Measurements from ENCODE around the gene ZNF672.
"Not testable (repeated sequence)": the region's sequence is repeated elsewhere in the genome, so short reads cannot be mapped to it uniquely, and the experiment has no call there.

The ZNF672 gene

DNA sequence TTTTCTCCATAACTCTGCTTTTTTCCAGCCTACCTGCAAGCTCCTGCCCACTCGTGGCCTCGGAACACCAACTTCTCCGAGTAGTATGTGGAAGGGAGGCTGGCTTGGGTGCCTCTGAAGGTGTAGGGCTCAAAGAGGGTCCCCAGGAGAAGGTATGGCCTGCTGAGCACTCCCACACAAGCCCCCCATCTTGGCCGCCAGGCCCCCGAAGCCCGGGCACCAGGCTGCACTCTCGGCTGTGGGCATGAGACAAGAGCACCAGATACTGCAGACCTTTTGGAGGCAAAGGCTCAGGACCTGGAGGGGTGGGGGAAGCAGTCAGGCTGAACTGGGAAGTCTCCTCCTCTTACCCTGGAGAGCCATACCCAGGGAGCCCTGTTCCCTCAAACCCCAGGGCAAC is 19.2 kb downstream of the ZNF672 start:
- DNase-seq = no peak

DNA sequence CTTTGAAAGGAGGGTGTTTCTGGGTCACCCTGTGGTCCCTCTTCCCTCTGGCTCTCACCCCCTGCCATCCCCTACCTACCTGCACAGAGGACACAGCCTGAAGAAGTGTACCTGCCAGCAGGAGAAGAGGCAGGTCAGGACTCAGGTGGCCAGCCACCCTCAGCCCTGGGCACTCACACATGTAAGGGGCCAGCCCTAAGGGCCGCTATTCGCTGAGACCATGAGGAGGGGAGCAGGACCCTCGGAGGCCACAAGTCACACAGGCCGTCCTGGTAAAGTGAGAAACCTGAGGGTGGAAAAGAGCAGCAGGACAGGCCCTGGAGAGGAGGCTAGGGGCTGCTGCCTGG is 19.7 kb downstream of the ZNF672 start:
- no peak for DNase-seq

DNA sequence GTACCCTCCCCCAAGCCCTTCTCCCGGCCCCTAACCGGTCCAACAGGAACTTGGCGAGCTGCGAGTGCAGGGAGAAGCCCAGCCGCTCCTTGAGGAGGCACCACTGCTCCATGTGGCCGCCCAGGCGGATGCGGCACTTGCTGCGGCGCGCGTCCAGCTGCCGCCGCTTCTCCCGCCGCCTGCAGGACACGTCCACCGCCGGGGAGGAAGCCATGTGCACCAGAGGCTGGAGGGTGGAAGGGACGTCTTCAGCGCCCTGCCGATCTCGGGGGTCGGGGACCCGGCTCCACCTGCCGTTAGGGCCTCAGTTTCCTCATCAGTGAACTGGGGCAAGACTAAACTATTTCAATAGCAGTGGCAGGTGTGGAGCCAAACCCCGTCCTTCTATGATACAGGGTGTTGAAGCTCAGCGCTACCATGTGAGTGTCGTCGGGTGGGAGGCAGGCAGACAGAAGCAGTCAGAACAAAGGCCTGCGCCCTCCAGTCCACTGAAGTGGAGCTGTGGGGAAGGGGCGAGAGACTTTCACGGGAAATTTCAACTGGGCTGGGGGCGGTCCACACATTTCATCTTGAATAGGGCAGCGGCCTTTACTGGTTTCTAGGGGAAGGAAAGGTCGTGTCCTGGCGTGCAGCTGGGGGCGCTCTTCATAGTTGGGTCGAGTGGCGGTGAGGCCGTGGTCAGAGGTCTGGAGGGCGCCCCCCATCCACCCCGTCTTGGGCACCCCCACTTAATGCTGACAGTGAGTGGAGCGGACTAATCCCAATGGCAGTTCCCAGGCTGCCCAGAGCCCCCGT is 20.3 kb downstream of the ZNF672 start:
- DNase-seq = peak; percentile 95

DNA sequence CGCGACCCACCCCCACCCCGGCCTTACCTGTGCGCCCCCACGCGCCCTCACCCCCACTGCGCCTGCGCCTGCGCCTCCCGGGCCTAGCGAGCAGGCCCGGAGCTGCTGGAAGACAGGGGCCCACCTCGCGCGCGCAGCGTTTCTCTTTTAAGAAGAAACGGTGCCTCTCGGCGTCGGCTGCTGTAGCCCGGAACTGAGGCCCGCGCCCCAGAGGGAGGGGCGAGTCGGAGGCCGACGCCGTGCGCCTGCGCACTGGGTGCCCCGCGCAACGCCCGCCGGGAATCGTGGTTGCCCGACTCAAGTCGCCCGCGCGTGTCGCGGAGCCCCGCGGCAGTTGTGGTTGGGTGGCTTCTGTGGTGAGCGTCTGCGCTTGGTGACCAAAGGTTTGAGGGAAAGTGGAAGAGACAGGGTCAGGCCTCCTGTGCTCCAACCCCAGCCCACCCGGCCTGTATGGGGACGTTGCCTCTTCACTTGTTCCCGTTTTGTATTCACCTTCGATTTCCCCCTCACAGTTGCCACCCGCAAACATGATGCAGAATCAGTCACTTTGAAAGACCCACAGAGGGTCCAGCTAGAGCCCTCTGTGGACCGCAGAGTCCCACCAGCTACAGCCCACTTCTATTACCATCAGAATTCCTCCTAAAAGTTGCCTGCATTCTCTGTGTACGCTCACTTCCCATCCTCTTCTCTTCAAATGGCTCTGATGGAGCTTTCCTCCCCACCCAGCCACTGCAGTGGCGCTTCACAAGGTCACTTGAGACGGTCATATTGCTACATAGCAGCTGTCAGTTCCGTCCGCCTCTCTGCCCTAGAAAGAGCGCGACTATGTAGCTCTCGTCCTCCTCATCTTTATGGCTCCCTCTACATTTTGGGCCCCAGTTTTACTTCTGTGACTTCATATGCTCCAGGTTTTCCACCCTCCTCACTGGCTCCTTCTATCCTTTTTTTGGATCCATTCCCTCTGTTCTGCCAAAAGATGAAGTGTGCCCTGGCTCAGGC is 21.2 kb downstream of the ZNF672 start, which contains the start of gene ZNF692:
Gene ZNF692 (minus strand): TSS at position 195 of the 999 bp plus-strand sequence. CDS start 776 bp downstream, outside the sequence.
- DNase-seq = peak; percentile 98

DNA sequence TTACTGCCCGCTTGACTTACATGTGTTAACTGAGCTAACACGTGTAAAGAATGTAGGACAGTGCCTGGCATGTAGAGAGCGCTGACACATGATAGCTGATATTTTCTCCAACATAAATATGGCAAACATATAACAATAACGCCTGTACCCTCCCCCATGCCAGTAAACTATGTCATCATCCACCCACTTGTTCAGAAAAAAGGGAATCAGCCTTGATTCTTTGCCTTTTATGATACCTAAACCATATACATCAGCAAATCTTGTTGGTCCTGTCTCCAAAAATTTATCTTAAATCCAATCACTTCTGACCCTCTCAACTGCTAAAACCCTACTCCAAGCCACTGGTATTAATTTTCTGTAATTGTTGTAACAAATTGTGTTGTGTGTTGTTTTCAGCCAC is 22.0 kb downstream of the ZNF672 start:
- DNase-seq = no peak

DNA sequence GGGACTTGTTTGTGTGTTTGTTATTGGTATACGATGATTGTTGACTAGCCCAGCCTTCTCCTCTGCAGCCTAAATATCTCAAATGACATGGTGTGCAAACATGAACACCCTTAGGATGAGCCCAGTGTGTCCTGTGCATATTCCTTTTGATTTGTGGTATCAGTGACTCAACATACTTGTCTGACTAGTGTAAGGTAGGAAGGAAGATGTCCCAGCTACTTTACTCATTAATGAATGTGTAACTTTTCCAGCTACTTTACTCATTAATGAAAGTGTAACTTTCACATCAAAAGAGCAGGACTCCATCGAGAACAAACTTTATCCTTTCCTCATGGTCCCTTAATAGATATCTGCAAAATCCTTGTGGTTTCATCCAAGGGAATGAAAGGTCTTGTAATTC is 23.6 kb downstream of the ZNF672 start:
- no peak for DNase-seq

DNA sequence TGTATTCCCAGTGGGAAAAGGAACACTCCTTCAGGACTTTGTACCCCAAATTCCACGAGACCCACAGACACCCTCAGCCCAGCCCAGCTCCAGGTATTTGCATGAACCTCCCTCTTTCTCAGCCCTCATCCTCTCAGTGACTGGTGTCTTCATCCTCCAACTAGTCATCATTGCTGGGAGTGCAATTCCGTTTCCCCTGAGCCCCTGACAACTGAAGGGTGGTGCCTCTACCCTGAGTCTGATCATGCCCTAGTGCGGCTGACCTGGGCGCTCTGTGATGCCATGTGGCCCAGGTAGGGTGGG is 24.6 kb downstream of the ZNF672 start:
- DNase-seq = no peak

DNA sequence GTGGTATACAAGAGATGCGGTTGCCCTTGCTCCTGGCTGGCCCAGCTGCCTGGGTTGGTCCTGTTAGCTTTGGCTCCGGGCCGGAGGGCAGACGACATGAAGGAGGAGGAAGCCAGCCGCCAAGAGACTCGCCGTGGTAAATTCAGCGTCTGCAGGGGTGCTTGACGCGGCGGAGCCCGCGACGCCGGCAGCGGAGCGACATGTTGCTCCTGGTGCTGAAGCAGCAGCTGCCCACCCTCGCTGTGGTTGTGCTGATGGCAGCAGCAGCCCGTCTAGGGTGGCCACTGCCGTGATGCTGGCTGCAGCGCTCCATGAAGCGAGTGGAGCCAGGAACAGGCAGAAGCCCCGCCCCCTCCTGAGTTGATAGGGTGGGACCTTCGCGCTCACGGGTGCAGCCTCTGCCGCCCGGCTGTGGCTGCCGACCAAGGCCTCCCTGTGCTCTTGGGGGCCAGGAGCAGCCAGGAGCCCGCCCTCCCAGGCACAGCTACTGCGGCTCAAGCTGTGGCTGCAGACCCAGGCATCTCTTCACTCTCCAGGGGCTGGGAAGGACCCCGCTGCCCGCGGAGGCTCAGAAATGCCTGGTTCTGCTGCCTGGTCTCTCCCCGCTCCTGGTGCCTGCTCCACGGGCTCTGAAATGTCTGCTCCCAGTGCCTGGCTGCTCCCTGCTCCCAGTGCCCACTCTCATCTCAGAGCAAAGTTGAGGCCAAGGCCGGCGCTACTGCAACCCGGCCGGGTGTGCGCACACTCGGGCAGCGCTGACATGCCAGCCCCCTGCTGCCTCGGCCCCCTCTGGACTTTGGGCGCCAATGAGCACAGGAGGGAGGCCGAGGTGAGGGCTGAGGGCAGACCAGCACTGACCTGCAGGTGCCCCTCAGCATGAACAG is 25.2 kb downstream of the ZNF672 start:
- DNase-seq = peak; percentile 93

DNA sequence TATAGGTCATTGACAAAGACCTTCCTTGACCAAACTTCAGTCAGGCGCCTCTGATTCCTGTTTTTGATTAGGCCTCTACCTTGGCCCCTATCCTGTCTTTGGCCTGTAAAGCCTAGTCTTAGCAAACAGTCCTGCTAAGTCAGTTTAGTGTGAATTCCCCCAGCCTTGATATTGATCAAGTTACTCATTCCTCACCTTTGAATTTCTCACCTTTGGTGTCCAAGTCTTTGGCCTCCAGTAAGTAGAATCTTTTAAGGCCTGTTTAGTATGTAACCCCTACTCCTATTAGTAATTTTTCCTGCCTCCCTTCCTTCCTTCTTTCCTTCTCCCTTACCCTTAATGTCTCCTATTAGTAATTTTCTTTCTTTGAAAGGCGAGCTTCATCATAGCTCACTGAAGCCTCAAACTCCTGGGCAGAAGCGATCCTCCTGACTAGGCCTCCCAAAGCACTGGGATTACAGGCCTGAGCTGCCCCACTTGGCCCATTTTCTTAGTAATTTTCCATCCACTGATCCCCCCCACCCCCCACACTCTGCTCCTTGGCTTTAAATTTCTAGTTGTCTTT is 33.9 kb downstream of the ZNF672 start:
- DNase-seq = no peak

DNA sequence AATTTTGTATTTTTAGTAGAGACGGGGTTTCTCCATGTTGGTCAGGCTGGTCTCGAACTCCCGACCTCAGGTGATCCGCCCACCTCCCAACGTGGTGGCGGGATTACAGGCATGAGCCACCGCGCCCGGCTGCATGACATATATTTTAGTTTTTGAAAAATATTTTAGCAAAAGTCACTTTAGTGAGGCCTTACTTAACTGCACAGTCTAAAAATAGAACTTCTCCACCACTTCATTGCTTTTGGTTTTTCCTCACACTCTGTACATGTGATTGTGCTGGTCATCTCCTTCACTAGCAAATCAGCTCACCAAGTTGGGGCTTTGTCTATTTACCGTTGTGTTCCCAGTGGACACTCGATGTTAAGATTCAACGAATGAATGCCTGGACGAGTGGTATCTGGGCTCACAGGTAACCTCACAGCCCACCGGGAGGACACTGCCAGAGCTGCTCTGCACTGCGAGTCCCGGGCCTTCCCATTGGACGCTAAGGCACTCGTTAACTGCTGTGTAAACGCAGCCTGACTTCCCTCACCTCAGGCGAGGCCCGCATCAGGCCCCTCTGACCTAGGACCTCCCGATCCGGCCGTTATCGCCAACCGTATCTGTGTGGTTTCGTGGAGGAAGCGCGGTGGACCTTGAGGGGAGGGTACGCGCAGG is 34.9 kb downstream of the ZNF672 start:
- DNase-seq = peak; percentile 96

DNA sequence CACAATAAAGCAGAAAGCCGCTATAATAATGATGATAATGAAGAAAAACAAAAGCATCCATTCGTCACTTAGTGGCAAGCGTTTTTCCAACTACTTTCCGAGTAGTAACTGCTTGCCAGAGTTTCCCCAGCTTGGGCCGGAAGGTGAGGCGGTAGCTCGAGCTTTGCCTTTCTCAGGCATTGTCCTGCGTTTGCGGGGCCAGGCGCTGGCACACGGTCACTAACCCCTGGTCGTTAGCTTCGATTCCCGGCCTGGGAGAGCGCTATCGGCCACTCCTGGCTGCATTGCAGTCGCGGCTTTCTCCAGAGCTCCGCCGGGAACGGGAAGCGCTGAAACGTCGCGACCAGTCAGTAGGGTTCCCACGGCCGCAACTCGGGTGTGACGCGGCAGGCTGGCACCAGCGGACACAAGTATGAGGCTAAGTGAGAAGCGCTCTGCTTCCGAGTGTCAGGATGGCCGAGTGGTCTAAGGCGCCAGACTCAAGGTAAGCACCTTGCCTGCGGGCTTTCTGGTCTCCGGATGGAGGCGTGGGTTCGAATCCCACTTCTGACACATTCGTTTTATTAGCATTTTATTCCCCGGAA is 35.5 kb downstream of the ZNF672 start:
- DNase-seq = peak; percentile 99

DNA sequence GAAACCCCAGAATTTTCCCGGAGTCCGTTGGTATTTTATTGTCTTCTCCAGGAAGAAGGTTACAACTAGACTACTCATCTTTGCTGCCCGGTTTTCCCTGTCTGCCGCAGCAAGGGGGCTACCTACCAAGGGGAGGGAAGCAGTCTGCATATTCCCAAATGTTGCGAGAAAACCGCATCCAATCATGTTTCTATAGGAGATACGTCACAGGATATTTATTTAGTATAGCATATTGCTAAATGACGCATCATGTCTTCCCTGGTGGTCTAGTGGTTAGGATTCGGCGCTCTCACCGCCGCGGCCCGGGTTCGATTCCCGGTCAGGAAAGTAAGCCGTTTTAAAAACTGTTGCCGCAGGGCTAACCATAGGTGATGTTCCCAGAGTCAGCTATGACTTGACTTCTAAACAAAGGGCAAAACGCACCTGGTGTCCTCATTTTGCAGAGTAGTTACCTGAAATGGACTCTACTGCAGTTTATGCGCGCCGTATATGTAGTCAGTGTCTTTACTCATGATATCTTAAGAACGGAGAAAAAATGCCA is 36.0 kb downstream of the ZNF672 start:
- peak; percentile 90 for DNase-seq

DNA sequence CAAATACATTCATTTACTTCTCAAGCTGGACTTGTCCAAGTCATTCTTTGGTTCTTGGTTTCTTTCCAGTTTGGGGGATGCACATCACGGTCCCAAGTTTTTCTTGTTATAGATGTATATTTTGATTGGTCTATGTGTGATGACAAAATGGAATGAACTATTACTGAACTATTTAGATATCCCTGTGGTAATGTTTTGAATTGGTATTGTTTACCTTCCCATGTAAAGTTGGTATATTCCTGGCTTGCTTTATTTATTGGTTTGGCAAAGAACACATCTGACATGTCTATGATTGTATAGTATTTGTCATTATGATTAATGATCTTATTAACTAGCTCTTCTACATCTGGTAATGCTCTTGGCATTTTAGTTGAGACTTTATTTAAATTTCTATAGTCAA is 43.2 kb downstream of the ZNF672 start:
- DNase-seq = no peak

DNA sequence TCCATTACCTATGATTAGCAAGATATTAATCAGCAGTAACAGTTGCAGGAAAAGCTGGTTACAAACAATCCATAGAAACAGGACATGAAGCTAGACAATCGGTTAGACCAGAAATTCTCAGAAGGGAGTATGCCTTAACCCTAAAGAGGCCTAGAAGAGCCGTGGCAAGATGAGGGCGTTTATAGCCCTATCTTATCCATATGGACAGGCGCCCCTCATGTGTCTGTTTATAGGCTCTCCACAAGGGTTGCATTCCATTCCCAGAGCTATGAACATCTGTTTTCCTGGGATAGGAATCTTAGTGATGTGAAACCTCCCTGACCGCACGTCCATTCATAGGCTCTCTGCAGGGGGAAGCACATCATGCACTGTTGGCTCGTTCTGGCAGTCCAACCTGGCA is 44.4 kb downstream of the ZNF672 start:
- DNase-seq = not testable (repeated sequence)

DNA sequence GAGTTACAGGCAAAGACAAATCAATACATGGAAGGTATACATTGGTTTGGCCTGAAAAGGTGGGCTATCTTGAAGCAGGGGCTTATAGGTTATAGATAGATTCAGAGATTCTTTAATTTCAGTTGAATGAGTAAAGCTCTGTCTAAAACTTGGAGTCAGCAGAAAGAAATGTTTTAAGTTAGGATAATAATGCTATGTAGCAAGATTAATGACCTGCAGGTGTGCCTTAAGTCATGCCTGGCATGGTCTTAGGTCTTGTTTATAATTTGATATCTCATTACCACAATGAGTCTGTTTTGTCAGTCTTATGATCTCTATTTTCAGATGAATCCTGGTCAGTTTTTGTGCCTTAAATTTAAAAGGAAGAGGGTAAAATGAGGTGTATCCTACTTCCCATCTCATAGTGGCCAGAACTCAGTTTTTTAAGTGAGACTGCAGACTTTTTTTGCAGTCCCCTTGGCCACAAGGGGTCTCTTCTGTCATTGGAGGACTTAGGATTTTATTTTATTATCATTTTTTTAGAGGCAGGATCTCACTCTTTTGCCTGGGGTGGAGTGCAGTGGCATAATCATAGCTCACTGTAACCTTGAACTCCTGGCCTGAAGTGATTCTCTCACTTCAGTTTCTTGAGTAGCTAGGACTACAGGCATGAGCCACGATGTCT is 46.7 kb downstream of the ZNF672 start:
- DNase-seq = no peak

DNA sequence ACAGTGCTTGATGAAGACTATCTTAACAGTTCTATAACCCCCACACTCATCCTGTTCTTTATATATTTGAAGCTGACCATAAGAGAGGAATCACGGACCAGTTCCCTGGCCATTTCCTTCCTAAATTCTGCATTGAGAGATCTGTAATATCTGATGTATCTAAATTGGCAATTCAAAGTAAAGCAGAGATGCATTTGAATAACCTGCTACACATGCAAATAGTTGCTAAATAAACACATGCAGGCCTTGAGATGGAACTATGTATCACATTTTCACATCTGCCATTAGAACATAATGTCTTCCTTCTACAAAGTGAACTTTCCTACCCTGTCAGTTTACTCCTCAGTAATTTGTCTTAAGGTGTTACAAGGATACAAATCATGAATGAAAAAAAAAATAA is 47.6 kb downstream of the ZNF672 start:
- DNase-seq = no peak

DNA sequence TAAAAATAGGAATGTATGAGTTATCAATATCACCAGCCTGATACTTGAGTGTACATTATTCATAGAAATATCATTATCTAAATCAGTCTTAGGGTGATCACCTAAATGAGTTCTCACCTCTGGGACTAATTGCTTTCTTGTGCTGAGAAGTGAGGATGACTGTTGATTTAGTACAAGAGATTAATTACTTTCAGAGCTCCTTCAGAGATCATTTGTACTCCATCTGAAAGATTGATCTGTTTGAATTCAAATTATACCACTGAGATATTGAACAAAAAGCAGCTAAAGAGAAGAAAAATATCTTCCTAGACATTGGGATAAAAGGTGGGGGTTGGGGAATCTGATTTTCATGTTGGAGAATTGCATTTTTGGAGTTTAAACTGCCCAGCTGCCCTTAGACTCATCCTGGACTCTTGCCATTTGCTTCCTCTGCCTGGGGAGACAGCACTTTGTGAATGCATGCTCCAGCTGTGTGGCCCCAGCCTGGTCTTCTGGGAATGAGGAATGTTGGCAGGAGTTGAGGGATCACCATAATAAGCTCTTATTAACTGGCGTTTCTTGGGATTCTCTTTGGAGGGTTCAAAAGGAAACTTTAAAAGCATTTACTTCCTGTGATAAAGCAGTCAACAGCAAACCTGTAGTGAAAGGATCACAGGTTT is 48.3 kb downstream of the ZNF672 start:
- DNase-seq = no peak

DNA sequence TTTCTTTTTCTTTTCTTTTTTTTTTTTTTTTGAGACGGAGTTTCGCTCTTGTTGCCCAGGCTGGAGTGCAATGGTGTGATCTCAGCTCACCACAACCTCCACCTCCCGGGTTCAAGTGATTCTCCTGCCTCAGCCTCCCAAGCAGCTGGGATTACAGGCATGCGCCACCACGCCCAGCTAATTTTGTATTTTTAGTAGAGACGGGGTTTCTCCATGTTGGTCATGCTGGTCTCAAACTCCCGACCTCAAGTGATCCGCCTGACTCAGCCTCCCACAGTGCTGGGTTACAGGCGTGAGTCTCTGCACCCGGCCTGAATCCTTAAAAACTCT is 51.9 kb downstream of the ZNF672 start:
- not testable (repeated sequence) for DNase-seq

DNA sequence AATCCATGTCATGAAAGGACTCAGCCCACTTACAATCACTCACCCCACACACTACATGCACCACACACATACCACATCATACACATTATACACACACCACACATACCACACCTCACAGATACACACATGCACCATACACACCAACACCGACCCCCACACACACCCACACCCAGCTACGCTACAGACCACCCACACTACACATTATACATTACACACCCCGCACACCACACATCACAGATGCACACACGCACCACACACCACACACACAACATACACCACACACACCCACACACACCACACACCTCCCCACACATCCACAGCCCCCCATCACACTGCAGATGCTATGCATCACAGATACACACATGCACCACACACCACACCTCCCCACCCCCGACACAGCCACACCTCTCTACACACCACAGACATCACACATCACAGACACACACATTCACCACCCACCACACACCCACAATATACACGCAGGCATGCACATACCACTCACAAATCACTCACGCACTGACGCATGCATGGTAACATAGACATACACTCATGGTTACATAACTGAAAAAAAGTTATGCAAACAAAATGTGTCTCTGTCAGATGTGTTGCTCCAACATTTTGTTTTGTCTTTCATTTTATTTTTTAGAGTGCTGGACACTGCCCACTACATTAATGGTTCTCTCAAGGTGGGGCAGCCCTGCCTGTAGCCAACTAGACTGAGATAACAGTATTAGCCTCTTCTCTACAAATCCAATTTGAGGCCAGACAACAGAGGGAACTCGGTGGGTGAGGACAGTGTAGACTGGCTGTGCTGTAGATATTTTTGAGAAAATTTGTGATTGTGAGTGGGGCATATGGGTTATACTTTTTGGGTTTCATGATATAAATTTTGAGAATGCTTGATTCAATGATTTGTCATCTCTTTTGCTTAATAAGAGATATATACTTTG is 52.8 kb downstream of the ZNF672 start:
- no peak for DNase-seq
